ENCODE measurements around the gene RBAK.

DNA sequence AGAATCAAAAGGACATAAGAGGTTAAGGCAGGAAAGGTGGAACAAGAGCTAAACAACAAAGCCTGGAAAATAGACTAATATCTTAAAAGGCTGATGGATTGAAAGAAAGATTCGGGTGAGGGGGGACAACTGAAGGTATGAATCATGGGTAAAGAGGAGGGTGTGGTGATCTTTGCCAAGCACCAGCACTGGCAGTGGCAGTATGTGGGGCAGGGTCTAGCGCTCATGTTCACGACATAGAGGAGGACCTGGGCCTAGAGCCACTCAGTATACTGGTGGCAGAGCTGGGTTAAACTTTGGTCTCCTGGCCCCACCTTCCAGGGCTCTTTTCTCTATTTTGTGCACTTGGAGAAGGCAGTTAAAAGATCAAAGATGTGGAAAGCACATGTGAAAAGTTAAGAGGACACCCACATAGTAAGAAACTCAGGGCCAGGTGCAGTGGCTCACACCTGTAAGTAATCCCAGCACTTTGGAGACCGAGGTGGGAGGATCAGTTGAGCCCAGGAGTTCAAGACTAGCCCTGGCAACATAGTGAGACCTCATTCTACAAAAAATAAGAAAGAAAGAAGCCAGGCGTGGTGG is 46.2 kb upstream of the RBAK start:
- TF ChIP-seq, protein P1, sequence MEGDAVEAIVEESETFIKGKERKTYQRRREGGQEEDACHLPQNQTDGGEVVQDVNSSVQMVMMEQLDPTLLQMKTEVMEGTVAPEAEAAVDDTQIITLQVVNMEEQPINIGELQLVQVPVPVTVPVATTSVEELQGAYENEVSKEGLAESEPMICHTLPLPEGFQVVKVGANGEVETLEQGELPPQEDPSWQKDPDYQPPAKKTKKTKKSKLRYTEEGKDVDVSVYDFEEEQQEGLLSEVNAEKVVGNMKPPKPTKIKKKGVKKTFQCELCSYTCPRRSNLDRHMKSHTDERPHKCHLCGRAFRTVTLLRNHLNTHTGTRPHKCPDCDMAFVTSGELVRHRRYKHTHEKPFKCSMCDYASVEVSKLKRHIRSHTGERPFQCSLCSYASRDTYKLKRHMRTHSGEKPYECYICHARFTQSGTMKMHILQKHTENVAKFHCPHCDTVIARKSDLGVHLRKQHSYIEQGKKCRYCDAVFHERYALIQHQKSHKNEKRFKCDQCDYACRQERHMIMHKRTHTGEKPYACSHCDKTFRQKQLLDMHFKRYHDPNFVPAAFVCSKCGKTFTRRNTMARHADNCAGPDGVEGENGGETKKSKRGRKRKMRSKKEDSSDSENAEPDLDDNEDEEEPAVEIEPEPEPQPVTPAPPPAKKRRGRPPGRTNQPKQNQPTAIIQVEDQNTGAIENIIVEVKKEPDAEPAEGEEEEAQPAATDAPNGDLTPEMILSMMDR (IDR thresholded peaks at IDR 0.05; ENCODE audit: low read depth, low read length) = no peak
- TF ChIP-seq POLR2A (IDR thresholded peaks at IDR 0.05; ENCODE audit: extremely low read depth, insufficient read length) = no peak

Data from NB4 (cell line).